Natural killer cell treated with Interleukin-12 subunit alpha and Interleukin-12 subunit beta and Interleukin-15 and Interleukin-18, amount 100 ng/mL, for 72 hours (primary cell): ENCODE measurements around the gene METTL24. TPM values are rescaled to one million over a fixed set of nuclear protein-coding genes. Genes with fewer than 3 reads are reported as not detected.
"Not testable (repeated sequence)": the region's sequence is repeated elsewhere in the genome, so short reads cannot be mapped to it uniquely, and the experiment has no call there.

Experiments used
- ATAC-seq, 2 donors: fragments of 150-1000 bp; cut with Tn5 transposase in 1 of 2; sonication (Bioruptor Pico), chemical (Tn5 transposase) in 1 of 2; 2 replicates each; pipeline ENCODE4 v1.10.0; 2021
- DNase-seq: peaks from one replicate; pipeline ENCODE4 v3.0.0; 2022; ENCODE audit warnings: low spot score
- H3K27ac Mint-ChIP-seq, 2 donors: 1 replicate in 1 of 2; 2 replicates in 1 of 2; pipeline ENCODE4 v1.8.0; 2022; ENCODE audit warnings: mixed read lengths in 2 of 2, mild to moderate bottlenecking in 1 of 2, moderate library complexity in 1 of 2
- H3K27me3 Mint-ChIP-seq, 2 donors: 1 replicate in 1 of 2; 2 replicates in 1 of 2; pipeline ENCODE4 v1.8.0; 2022; ENCODE audit warnings: mixed read lengths in 2 of 2
- H3K36me3 Mint-ChIP-seq: one replicate; pipeline ENCODE4 v1.8.0; 2022; ENCODE audit warnings: mixed read lengths
- H3K4me1 Mint-ChIP-seq, 2 donors: 1 replicate in 1 of 2; 2 replicates in 1 of 2; pipeline ENCODE4 v1.8.0; 2022; ENCODE audit warnings: low read depth in 2 of 2, mixed read lengths in 2 of 2, mild to moderate bottlenecking in 1 of 2
- H3K4me3 Mint-ChIP-seq: one replicate; pipeline ENCODE4 v1.8.0; 2022; ENCODE audit warnings: mixed read lengths
- H3K9me3 Mint-ChIP-seq: 2 replicates; pipeline ENCODE4 v1.8.0; 2022; ENCODE audit warnings: mixed read lengths
- total RNA-seq, 2 donors: library from RNA; stranded (reverse); gene quantifications; one replicate each; pipeline ENCODE4 v1.2.3, GENCODE V29; 2022

Gene METTL24
- total RNA-seq, 2 donors from 2014 or later, result not detected

DNA sequence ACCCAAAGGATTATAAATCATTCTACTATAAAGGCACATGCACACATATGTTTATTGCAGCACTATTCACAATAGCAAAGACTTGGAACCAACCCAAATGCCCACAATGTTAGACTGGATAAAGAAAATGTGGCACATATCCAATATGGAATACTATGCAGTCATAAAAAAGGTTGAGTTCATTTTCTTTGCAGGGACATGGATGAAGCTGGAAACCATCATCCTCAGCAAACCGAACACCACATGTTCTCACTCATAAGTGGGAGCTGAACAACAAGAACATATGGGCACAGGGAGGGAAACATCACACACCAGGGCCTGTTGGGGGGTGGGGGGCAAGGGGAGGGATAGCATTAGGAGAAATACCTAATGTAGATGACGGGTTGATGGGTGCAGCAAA, 52.3 kb downstream of the METTL24 start:
- H3K27me3 Mint-ChIP-seq, H3K27ac Mint-ChIP-seq, H3K4me3 Mint-ChIP-seq, H3K9me3 Mint-ChIP-seq, ATAC-seq, DNase-seq, H3K36me3 Mint-ChIP-seq: not testable (repeated sequence)
- H3K4me1 Mint-ChIP-seq, result peaks cover 0 to 13% of the 10 kb centered on the region in 2 donors

DNA sequence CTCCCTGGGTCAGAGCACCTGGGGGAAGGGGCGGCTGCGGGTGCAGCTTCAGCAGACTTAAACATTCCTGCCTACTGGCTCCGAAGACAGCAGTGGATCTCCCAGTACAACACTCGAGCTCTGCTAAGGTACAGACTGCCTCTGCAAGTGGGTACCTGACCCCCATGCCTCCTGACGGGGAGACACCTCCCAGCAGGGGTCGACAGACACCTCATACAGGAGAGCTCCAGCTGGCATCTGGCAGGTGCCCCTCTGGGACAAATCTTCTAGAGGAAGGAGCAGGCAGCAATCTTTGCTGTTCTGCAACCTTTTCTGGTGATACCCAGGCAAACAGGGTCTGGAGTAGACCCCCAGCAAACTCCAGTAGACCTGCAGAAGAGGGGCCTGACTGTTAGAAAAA, 54.5 kb downstream of the METTL24 start:
- not testable (repeated sequence) for H3K27me3 Mint-ChIP-seq, H3K36me3 Mint-ChIP-seq, DNase-seq, H3K9me3 Mint-ChIP-seq, ATAC-seq, H3K27ac Mint-ChIP-seq, H3K4me3 Mint-ChIP-seq
- peaks cover 0 to 13% of the 10 kb centered on the region in 2 donors for H3K4me1 Mint-ChIP-seq

DNA sequence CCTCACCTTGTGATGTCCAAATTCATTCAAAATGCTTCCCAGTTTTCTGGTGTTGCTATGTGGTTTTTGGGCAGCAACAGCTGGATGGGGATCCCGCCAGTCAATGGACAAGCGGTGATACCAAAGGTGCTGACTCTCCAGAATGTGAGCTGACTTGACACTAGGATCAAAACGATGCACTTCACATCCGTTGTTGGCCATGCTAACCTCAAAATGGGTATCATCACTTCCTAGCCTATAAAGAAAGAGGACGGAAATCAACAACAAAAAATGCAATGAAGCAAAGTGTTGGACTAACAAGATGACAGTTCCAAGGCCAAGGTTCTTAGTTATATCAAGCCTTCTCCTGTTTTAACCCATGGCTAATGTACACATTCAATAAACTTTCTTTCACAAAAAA, 59.2 kb downstream of the METTL24 start:
- Mint-ChIP-seq H3K27me3 (peaks cover 0 to 15% of the 10 kb centered on the region in 2 donors), H3K36me3 (no peaks in the 10 kb centered on the region), H3K4me3 (no peak overlapping the region), H3K27ac (no peak overlapping the region), H3K4me1 (peaks cover 25 to 26% of the 10 kb centered on the region in 2 donors), H3K9me3 (no peaks in the 10 kb centered on the region)
- DNase-seq (no peak), ATAC-seq (no peak)

DNA sequence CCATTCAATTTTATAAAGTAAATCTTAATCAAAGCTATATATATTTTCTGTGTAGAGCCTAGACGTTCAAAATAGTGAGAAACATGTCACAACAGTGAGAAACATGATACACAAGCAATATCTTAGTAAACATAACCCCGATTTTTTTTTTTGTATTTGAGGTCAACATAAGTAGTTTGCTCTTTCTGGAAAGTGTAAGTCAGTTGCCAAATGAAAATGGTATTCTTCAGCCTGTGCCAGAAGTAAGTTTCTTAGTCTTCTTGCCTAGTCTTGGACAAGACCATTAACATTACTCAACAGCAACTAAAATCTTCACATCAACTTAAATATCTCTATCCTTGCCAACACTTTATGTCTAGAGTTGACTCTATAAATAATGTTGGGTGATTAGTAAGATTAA, 59.7 kb downstream of the METTL24 start:
- no peak for DNase-seq
- H3K27me3 Mint-ChIP-seq, result peaks cover 0 to 15% of the 10 kb centered on the region in 2 donors
- H3K4me1 Mint-ChIP-seq, result peaks cover 24 to 25% of the 10 kb centered on the region in 2 donors
- H3K36me3 Mint-ChIP-seq, result no peaks in the 10 kb centered on the region
- ATAC-seq, result no peak
- no peaks in the 10 kb centered on the region for H3K9me3 Mint-ChIP-seq
- no peak overlapping the region for H3K27ac Mint-ChIP-seq
- H3K4me3 Mint-ChIP-seq, result no peak overlapping the region

- peak overlapping the region; percentile 64 for H3K4me3 Mint-ChIP-seq
- DNase-seq, result no peak
- H3K4me1 Mint-ChIP-seq, result peaks cover 24 to 25% of the 10 kb centered on the region in 2 donors
- peaks cover 0 to 15% of the 10 kb centered on the region in 2 donors for H3K27me3 Mint-ChIP-seq
- ATAC-seq, result peak; percentile 53 to 66
- H3K9me3 Mint-ChIP-seq, result no peaks in the 10 kb centered on the region
- H3K27ac Mint-ChIP-seq, result peak overlapping the region in 1 of 2 donors; percentile 74
- no peaks in the 10 kb centered on the region for H3K36me3 Mint-ChIP-seq
Observed at GRCh38 chr6:110296241-110297025, 61.7 kb downstream of the METTL24 start.

DNA sequence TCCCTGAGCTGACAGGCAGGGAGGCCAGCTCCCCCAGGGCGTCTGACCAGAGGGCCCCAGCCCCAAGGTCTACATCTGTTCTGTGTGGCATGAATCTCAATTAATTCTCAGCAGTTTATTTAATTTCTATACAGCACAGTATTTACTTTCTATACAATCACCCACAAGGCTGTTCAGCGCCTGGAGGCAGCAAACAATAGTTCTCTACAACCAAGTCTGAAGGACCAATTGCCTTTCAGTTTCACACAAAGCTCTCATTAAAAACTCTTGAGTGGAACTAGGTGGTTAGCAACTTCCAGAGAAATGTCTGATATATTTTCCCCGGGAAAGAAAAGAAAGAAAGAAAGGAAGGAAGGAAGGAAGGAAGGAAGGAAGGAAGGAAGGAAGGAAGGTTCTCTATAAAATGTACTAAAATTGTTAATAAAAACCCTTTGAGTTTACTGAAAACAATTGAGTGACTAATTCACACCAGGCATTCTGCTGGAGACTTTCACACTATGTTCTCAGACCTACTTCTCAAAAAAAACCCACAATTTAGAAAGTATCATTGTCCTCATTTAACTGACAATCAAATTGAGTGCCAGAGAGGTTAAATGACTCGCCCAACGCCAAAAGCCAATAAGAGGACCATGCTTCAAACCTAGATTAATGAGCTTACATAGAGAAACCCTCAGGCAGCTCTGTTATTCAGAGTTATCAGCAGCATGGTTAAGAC, 62.5 kb downstream of the METTL24 start:
- Mint-ChIP-seq H3K4me1 (peaks cover 24 to 25% of the 10 kb centered on the region in 2 donors), H3K9me3 (peaks cover 3% of the 10 kb centered on the region), H3K4me3 (peak overlapping the region; percentile 64), H3K27me3 (peaks cover 0 to 7% of the 10 kb centered on the region in 2 donors), H3K27ac (peak overlapping the region; percentile 45 to 74), H3K36me3 (no peaks in the 10 kb centered on the region)
- peak; percentile 67 to 77 for ATAC-seq
- DNase-seq, result no peak

- H3K27me3 Mint-ChIP-seq, result peaks cover 0 to 3% of the 10 kb centered on the region in 2 donors
- H3K4me1 Mint-ChIP-seq, result peaks cover 0 to 3% of the 10 kb centered on the region in 2 donors
- peaks cover 6% of the 10 kb centered on the region for H3K9me3 Mint-ChIP-seq
- ATAC-seq (no peak), DNase-seq (no peak)
- H3K27ac Mint-ChIP-seq, result no peak overlapping the region
- no peak overlapping the region for H3K4me3 Mint-ChIP-seq
- H3K36me3 Mint-ChIP-seq, result no peaks in the 10 kb centered on the region
Observed at GRCh38 chr6:110287462-110288341, 70.4 kb downstream of the METTL24 start.

DNA sequence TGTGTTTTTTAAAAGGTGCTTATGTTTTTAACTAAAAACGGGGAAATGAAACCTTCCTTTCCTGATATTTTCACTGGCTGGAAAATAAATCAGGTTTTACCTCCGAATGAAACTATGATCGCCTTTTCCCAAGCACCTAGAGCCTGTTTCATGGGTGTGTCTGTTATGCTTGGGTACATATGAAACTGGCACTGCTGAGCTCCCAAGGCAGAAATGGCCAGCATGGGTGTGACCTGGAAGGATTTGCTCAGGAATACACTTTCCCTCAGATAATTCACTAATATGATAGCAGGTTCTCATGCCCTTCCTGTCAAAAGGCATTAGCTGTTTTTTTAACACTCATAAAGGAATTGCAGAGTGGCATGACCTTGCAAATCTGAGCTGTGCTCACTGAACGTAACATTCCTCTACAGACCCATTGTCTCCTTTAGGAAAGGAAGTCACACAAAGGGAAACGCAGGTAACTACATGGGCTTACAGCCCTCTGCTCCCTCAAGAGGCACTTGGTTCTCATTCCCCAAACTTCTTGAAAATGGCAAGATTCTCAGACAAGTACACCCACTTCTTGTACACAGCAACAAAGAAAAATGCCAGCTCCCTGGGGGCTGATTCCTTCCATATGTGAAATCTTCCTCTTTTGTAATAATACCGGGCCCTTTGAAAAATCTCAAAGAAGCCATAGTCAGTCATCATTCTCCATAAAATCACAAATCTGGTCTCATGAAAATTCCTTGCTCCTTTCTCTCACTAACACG, 72.7 kb downstream of the METTL24 start:
- peaks cover 3% of the 10 kb centered on the region for H3K9me3 Mint-ChIP-seq
- H3K36me3 Mint-ChIP-seq, result no peaks in the 10 kb centered on the region
- H3K27ac Mint-ChIP-seq, result no peak overlapping the region
- ATAC-seq, result no peak
- H3K4me3 Mint-ChIP-seq, result no peak overlapping the region
- H3K27me3 Mint-ChIP-seq, result peaks cover 0 to 3% of the 10 kb centered on the region in 2 donors
- peaks cover 0 to 5% of the 10 kb centered on the region in 2 donors for H3K4me1 Mint-ChIP-seq
- no peak for DNase-seq

GRCh38 chr6:110284855-110285254, 73.3 kb downstream of the METTL24 start:
- DNase-seq (no peak), ATAC-seq (no peak)
- Mint-ChIP-seq H3K36me3 (no peaks in the 10 kb centered on the region), H3K27me3 (peaks cover 0 to 3% of the 10 kb centered on the region in 2 donors), H3K9me3 (no peaks in the 10 kb centered on the region), H3K4me1 (peaks cover 0 to 5% of the 10 kb centered on the region in 2 donors), H3K27ac (no peak overlapping the region), H3K4me3 (no peak overlapping the region)

DNA sequence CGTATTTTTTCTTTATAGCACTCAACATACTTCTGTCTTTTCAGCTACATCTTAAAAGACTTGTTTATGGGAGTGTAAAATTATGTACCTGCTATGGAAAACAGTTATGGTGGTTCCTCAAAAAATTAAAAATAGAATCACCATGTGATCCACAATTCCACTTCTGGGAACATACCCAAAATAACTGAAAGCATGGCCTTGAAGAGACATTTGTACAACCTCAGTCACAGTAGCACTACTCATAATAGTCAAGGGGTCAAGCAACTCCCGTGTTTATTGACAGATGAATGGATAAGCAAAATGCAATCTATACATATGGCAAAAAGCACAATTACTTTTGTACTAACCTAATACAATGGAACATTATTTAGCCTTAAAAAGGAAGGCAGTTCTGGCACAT, 74.5 kb downstream of the METTL24 start:
- Mint-ChIP-seq H3K27me3 (peaks cover 0 to 3% of the 10 kb centered on the region in 2 donors), H3K36me3 (no peaks in the 10 kb centered on the region), H3K4me3 (no peak overlapping the region), H3K9me3 (no peaks in the 10 kb centered on the region), H3K27ac (peak overlapping the region in 1 of 2 donors; percentile 8), H3K4me1 (peaks cover 0 to 5% of the 10 kb centered on the region in 2 donors)
- ATAC-seq (no peak), DNase-seq (no peak)

- no peaks in the 10 kb centered on the region for H3K36me3 Mint-ChIP-seq
- ATAC-seq, result no peak
- peaks cover 0 to 3% of the 10 kb centered on the region in 2 donors for H3K27me3 Mint-ChIP-seq
- no peak overlapping the region for H3K4me3 Mint-ChIP-seq
- H3K9me3 Mint-ChIP-seq, result no peaks in the 10 kb centered on the region
- no peak overlapping the region for H3K27ac Mint-ChIP-seq
- H3K4me1 Mint-ChIP-seq, result peaks cover 0 to 5% of the 10 kb centered on the region in 2 donors
- DNase-seq, result no peak
Observed at GRCh38 chr6:110282412-110282811, 75.7 kb downstream of the METTL24 start.

DNA sequence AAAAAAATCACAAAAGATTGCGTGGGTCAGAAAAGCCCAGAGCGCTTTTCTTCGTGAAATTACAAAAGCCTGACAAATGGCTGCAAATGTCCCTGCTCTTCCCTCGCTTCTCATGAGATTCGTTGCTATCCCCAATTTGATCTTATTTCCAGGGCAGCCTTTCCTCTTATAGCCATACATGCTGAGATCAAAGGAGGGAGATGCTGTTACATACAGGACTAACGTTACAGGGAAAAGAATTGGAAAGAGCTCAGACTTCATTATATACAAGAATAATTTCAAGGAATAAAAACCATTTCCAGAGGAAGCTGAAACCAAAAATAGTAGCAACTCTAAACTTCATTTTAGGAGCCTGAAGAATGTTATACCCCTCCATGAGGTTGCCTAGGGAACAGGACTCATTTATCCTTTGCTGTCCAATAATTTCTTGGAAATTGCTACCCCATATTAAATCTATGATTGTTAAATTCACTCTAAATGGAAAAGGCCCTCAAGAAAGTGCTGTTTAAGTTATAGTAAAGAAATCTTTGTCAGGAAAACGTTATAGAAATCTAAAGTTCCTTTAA, 81.0 kb downstream of the METTL24 start:
- no peaks in the 10 kb centered on the region for H3K9me3 Mint-ChIP-seq

More for the DNA sequence above, 81.0 kb downstream of the METTL24 start:
- Mint-ChIP-seq H3K27ac (no peak overlapping the region), H3K36me3 (no peaks in the 10 kb centered on the region), H3K27me3 (peaks cover 3 to 19% of the 10 kb centered on the region in 2 donors), H3K4me1 (peaks cover 0 to 3% of the 10 kb centered on the region in 2 donors), H3K4me3 (no peak overlapping the region)
- no peak for DNase-seq
- no peak for ATAC-seq
